WTC11 (cell line): ENCODE results near the gene DAB1. TPM values are rescaled to one million over a fixed set of nuclear protein-coding genes. Genes with fewer than 3 reads are reported as not detected.
A peak's percentile ranks its signal among the peaks of the same experiment; 100 is the strongest.

Source experiments
- ATAC-seq: fragments of 200-7000 bp; cut with Tn5 transposase; 2 replicates; pipeline ENCODE4 v1.10.0; 2021; ENCODE audit warnings: mild to moderate bottlenecking, moderate library complexity
- CTCF ChIA-PET: fragments of 300-600 bp; sonication (Branson Sonifier 250); formaldehyde crosslinking; loops from one replicate; lab custom pipeline; 2021; ENCODE audit warnings: antibody characterized with exemption; lab: Charles Lee
- POLR2A ChIA-PET: fragments of 350-600 bp; sonication (Branson Sonifier 250); formaldehyde crosslinking; loops from one replicate; lab custom pipeline; 2021; ENCODE audit warnings: antibody characterized with exemption; lab: Charles Lee
- DNase-seq: peaks from one replicate; pipeline ENCODE4 v3.0.0; 2021; ENCODE audit warnings: low spot score
- H3K27ac Mint-ChIP-seq: 2 replicates; pipeline ENCODE4 v1.8.0; 2021; ENCODE audit warnings: mixed read lengths
- H3K27me3 Mint-ChIP-seq: 2 replicates; pipeline ENCODE4 v1.8.0; 2021; ENCODE audit warnings: low read depth, mild to moderate bottlenecking, moderate library complexity, mixed read lengths
- H3K36me3 Mint-ChIP-seq: 2 replicates; pipeline ENCODE4 v1.8.0; 2021; ENCODE audit warnings: mixed read lengths
- H3K4me1 Mint-ChIP-seq: 2 replicates; pipeline ENCODE4 v1.8.0; 2022; ENCODE audit warnings: mixed read lengths
- H3K4me3 Mint-ChIP-seq: 2 replicates; pipeline ENCODE4 v1.8.0; 2021; ENCODE audit warnings: mild to moderate bottlenecking, moderate library complexity, mixed read lengths
- H3K9me3 Mint-ChIP-seq: 2 replicates; pipeline ENCODE4 v1.8.0; 2021; ENCODE audit warnings: mixed read lengths
- SMAD4 ChIP-seq: sonication (generic); formaldehyde crosslinking; IDR thresholded peaks from 2 replicates; pipeline ENCODE4 v1.8.0; 2022; ENCODE audit warnings: mild to moderate bottlenecking, missing genetic modification reagents
- TCF7 ChIP-seq: sonication (generic); formaldehyde crosslinking; IDR thresholded peaks from 2 replicates; pipeline ENCODE4 v1.8.0; 2022; ENCODE audit warnings: mild to moderate bottlenecking, low read depth, missing genetic modification reagents, moderate library complexity
- TP53 ChIP-seq: sonication (generic); formaldehyde crosslinking; IDR thresholded peaks from 2 replicates; pipeline ENCODE4 v1.8.1; 2023; ENCODE audit warnings: mild to moderate bottlenecking, missing genetic modification reagents
- ZNF138 ChIP-seq: sonication (generic); formaldehyde crosslinking; conservative IDR thresholded peaks from 2 replicates; pipeline ENCODE4 v1.8.1; 2022; ENCODE audit warnings: mild to moderate bottlenecking, moderate library complexity, missing genetic modification reagents
- ZNF219 ChIP-seq: sonication (generic); formaldehyde crosslinking; IDR thresholded peaks from 2 replicates; pipeline ENCODE4 v1.8.0; 2023; ENCODE audit warnings: missing genetic modification reagents, mild to moderate bottlenecking, borderline replicate concordance
- ZNF396 ChIP-seq: fragments of 250-450 bp; sonication (Bioruptor Pico); IDR thresholded peaks from 2 replicates; pipeline ENCODE4 v1.8.0; 2021; ENCODE audit warnings: mild to moderate bottlenecking, moderate library complexity, borderline replicate concordance
- total RNA-seq: library from RNA; stranded (reverse); gene quantifications from 3 replicates; pipeline ENCODE4 v1.2.3, GENCODE V29; 2021
- TF ChIP-seq, protein P1 (sequence below): sonication (generic); formaldehyde crosslinking; IDR thresholded peaks from 2 replicates; pipeline ENCODE4 v1.8.0; 2022; ENCODE audit warnings: missing genetic modification reagents
- TF ChIP-seq, protein P2 (sequence below): fragments of 200-600 bp; IDR thresholded peaks from 2 replicates; pipeline ENCODE4 v1.8.0; 2022; ENCODE audit warnings: antibody characterized with exemption
- TF ChIP-seq, protein P3 (sequence below): sonication (generic); formaldehyde crosslinking; IDR thresholded peaks from 2 replicates; pipeline ENCODE4 v1.8.1; 2023; ENCODE audit warnings: mild to moderate bottlenecking, missing genetic modification reagents
- TF ChIP-seq, protein P4 (sequence below): fragments of 250-450 bp; sonication (Bioruptor Pico); IDR thresholded peaks from 2 replicates; pipeline ENCODE4 v2.1.2; 2022; ENCODE audit warnings: mild to moderate bottlenecking, moderate library complexity

The DAB1 gene
- total RNA-seq, 1 experiment from 2014 or later = 10.7 TPM

DNA sequence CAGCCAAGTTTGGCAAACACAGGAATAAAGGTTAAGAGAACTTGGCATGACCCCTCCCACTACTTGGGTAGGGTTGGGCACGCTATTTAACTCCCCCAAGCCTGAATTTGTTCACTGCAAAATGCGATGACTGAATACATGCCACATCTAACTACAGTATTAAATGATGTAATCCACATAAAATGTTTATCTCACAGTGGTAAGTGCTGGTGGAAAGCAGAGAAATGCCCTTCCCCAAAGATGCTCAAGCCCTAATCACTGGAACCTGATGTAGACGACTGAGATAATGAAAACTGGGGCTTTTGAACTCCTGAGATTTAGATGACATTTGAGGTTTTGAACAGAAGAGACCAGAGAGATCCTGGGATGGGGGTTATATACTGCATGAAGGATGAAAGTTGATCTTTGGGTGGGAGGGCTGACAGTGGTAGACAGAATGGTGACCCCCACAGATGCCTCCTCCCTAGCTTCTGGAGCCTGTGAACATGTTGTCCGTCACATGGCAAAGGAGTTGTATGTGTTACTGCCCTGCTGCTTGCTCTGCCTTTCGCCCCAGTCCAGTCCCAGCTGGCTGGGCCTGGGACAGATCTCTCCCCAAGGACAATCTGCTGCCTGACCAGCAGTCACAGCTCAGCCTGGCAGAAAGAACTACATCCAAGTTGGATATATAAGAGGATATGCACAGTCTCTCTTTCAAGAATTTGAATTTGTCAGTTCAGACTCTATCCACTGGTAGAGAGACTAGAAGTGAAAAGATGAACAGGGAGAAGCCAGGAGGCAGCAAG, 120.9 kb downstream of the DAB1 start (continued):
- TF ChIP-seq, protein P1, sequence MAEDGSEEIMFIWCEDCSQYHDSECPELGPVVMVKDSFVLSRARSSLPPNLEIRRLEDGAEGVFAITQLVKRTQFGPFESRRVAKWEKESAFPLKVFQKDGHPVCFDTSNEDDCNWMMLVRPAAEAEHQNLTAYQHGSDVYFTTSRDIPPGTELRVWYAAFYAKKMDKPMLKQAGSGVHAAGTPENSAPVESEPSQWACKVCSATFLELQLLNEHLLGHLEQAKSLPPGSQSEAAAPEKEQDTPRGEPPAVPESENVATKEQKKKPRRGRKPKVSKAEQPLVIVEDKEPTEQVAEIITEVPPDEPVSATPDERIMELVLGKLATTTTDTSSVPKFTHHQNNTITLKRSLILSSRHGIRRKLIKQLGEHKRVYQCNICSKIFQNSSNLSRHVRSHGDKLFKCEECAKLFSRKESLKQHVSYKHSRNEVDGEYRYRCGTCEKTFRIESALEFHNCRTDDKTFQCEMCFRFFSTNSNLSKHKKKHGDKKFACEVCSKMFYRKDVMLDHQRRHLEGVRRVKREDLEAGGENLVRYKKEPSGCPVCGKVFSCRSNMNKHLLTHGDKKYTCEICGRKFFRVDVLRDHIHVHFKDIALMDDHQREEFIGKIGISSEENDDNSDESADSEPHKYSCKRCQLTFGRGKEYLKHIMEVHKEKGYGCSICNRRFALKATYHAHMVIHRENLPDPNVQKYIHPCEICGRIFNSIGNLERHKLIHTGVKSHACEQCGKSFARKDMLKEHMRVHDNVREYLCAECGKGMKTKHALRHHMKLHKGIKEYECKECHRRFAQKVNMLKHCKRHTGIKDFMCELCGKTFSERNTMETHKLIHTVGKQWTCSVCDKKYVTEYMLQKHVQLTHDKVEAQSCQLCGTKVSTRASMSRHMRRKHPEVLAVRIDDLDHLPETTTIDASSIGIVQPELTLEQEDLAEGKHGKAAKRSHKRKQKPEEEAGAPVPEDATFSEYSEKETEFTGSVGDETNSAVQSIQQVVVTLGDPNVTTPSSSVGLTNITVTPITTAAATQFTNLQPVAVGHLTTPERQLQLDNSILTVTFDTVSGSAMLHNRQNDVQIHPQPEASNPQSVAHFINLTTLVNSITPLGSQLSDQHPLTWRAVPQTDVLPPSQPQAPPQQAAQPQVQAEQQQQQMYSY (CRISPR knock-in tag) = no peak
- TF ChIP-seq SMAD4 (CRISPR knock-in tag) (no peak), ZNF396 (CRISPR knock-in tag) (no peak), ZNF219 (CRISPR knock-in tag) (no peak), ZNF138 (CRISPR knock-in tag) (no peak)
- TF ChIP-seq, protein P2, sequence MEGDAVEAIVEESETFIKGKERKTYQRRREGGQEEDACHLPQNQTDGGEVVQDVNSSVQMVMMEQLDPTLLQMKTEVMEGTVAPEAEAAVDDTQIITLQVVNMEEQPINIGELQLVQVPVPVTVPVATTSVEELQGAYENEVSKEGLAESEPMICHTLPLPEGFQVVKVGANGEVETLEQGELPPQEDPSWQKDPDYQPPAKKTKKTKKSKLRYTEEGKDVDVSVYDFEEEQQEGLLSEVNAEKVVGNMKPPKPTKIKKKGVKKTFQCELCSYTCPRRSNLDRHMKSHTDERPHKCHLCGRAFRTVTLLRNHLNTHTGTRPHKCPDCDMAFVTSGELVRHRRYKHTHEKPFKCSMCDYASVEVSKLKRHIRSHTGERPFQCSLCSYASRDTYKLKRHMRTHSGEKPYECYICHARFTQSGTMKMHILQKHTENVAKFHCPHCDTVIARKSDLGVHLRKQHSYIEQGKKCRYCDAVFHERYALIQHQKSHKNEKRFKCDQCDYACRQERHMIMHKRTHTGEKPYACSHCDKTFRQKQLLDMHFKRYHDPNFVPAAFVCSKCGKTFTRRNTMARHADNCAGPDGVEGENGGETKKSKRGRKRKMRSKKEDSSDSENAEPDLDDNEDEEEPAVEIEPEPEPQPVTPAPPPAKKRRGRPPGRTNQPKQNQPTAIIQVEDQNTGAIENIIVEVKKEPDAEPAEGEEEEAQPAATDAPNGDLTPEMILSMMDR = no peak

DNA sequence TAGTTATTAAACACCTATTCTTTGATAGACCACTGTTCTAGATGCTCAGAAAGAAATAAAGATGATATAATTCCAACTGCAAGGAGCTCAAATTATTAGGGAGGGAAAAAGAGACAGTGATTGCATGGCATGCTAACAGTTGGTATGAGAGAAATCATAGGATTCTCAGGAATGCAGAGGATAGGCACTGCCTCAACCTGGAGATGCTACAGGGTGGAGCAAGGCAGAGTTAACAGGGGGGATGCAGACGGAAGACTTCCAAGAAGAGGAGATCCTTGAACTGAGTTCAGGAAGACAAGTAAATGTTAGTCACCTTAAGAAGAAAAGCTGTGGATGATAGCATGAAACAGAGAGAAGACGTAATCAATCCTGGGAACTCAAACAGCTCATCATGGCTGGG, 123.7 kb downstream of the DAB1 start:
- ChIA-PET CTCF (interaction anchor here (1.2 kb wide), 1 partner anchor 22 kb away, joined by 3 read pairs; no protein-coding TSS in a partner anchor), POLR2A (no interaction called here)
- ATAC-seq = peak; percentile 68
- H3K9me3 Mint-ChIP-seq = no peaks in the 10 kb centered on the region
- TF ChIP-seq, protein P3, sequence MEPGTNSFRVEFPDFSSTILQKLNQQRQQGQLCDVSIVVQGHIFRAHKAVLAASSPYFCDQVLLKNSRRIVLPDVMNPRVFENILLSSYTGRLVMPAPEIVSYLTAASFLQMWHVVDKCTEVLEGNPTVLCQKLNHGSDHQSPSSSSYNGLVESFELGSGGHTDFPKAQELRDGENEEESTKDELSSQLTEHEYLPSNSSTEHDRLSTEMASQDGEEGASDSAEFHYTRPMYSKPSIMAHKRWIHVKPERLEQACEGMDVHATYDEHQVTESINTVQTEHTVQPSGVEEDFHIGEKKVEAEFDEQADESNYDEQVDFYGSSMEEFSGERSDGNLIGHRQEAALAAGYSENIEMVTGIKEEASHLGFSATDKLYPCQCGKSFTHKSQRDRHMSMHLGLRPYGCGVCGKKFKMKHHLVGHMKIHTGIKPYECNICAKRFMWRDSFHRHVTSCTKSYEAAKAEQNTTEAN = no peak
- TF ChIP-seq, protein P4, sequence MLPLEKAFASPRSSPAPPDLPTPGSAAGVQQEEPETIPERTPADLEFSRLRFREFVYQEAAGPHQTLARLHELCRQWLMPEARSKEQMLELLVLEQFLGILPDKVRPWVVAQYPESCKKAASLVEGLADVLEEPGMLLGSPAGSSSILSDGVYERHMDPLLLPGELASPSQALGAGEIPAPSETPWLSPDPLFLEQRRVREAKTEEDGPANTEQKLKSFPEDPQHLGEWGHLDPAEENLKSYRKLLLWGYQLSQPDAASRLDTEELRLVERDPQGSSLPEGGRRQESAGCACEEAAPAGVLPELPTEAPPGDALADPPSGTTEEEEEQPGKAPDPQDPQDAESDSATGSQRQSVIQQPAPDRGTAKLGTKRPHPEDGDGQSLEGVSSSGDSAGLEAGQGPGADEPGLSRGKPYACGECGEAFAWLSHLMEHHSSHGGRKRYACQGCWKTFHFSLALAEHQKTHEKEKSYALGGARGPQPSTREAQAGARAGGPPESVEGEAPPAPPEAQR (CRISPR knock-in tag) = no peak
- TF ChIP-seq TCF7 (CRISPR knock-in tag) (no peak), TP53 (no peak)
- TF ChIP-seq, protein P1 (CRISPR knock-in tag) = no peak
- H3K4me3 Mint-ChIP-seq = no peak overlapping the region
- H3K27ac Mint-ChIP-seq = no peak overlapping the region
- H3K36me3 Mint-ChIP-seq = no peaks in the 10 kb centered on the region
- no peaks in the 10 kb centered on the region for H3K27me3 Mint-ChIP-seq
- peaks cover 39% of the 10 kb centered on the region for H3K4me1 Mint-ChIP-seq
- DNase-seq = no peak
